Activated T-cell treated with anti-CD3 and anti-CD28 coated beads, Interleukin-2, amount 50 U/mL, for 24 hours (primary cell): ENCODE data around the gene PRDM10.
A peak's percentile ranks its signal among the peaks of the same experiment; 100 is the strongest.

Source experiments
- DNase-seq: peaks from one replicate; pipeline ENCODE4 v3.0.0-alpha.2; 2020
- H3K27ac Mint-ChIP-seq: 2 replicates; pipeline ENCODE4 v1.8.0; 2020; ENCODE audit warnings: mild to moderate bottlenecking, mixed read lengths
- H3K27me3 Mint-ChIP-seq: 2 replicates; pipeline ENCODE4 v1.8.0; 2020; ENCODE audit warnings: mixed read lengths
- H3K36me3 Mint-ChIP-seq: 2 replicates; pipeline ENCODE4 v1.8.0; 2020; ENCODE audit warnings: low read depth, mixed read lengths
- H3K4me1 Mint-ChIP-seq: 2 replicates; pipeline ENCODE4 v1.8.0; 2020; ENCODE audit warnings: low read depth, mixed read lengths
- H3K4me3 Mint-ChIP-seq: 2 replicates; pipeline ENCODE4 v1.8.0; 2020; ENCODE audit warnings: mild to moderate bottlenecking, moderate library complexity, mixed read lengths
- H3K9me3 Mint-ChIP-seq: 2 replicates; pipeline ENCODE4 v1.8.0; 2020; ENCODE audit warnings: mixed read lengths

PRDM10 gene

GRCh38 chr11:129998107-129998506, 4.5 kb downstream of the PRDM10 start:
- Mint-ChIP-seq H3K27me3 (no peaks in the 10 kb centered on the region), H3K4me3 (no peak overlapping the region), H3K4me1 (peaks cover 34% of the 10 kb centered on the region), H3K36me3 (peaks cover 35% of the 10 kb centered on the region), H3K27ac (no peak overlapping the region), H3K9me3 (no peaks in the 10 kb centered on the region)
- no peak for DNase-seq

- H3K4me1 Mint-ChIP-seq = peaks cover 37% of the 10 kb centered on the region
- no peaks in the 10 kb centered on the region for H3K27me3 Mint-ChIP-seq
- H3K36me3 Mint-ChIP-seq = peaks cover 32% of the 10 kb centered on the region
- no peak overlapping the region for H3K27ac Mint-ChIP-seq
- H3K9me3 Mint-ChIP-seq = no peaks in the 10 kb centered on the region
- DNase-seq = no peak
- no peak overlapping the region for H3K4me3 Mint-ChIP-seq
Observed at GRCh38 chr11:129997513-129997912, 5.1 kb downstream of the PRDM10 start.

GRCh38 chr11:129996113-129996870, 6.3 kb downstream of the PRDM10 start:
- H3K27ac Mint-ChIP-seq = no peak overlapping the region

DNA sequence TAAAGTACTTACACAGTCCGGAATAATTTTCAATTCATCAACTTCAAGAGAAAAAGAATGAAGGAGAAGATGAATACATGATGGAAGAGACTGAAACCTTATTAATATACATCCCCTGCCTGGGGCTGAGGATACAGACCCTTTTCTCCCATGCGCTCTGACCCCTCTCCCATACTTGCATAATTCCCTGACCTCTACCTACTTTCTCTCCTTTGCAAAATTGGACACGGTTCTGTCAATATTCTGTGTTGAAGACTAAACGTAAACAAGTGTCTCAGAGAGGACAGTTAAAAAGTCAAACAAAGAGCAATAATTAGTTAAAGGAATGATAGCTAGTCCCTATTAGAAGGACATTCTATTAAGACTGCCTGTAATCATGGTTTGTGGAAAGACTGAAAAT, 7.5 kb downstream of the PRDM10 start:
- H3K27ac Mint-ChIP-seq = no peak overlapping the region
- no peak for DNase-seq
- H3K4me1 Mint-ChIP-seq = peaks cover 30% of the 10 kb centered on the region
- no peaks in the 10 kb centered on the region for H3K27me3 Mint-ChIP-seq
- peaks cover 20% of the 10 kb centered on the region for H3K36me3 Mint-ChIP-seq
- H3K9me3 Mint-ChIP-seq = no peaks in the 10 kb centered on the region
- H3K4me3 Mint-ChIP-seq = no peak overlapping the region

More at GRCh38 chr11:129996113-129996870, 6.3 kb downstream of the PRDM10 start:
- Mint-ChIP-seq H3K9me3 (no peaks in the 10 kb centered on the region), H3K27me3 (no peaks in the 10 kb centered on the region), H3K4me1 (peaks cover 41% of the 10 kb centered on the region), H3K4me3 (no peak overlapping the region), H3K36me3 (peaks cover 28% of the 10 kb centered on the region)
- DNase-seq = no peak

DNA sequence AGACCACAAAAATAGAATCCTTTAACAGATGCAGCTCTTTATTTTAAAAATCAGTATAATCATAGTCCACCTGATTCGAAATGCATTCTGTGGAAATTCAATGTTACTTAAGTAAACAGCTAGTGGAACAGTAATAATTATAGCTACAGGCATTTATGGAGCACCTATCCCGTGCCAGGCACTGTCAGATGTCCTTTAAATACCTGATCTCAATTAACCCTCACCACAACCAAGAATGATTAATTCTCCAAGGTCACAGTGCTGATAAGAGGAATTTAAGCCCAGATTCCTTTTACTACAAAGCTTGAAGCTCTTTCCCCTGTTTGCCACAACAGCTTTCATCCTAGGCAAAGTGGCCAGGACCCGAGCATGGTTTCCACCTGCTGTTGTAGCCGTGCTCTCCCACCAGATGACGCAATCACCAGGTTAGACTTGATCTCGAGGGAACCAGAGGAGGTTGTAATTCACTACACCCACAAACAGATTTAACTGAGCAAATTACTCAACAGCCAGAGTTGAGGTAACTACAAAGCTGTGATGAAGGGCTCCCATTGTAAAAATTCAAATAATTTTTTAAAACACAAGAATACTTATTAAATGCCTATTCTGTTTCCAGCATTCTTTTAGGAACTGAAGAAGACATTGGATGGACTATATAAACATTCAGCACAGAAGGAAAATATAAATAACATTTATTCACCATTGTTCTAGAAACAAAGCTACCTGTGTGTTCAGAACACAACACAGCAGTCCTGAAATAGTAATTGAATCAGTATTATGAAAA, 10.3 kb downstream of the PRDM10 start:
- H3K4me1 Mint-ChIP-seq = peaks cover 15% of the 10 kb centered on the region
- H3K4me3 Mint-ChIP-seq = no peak overlapping the region
- peak; percentile 40 for DNase-seq
- peak overlapping the region; percentile 82 for H3K27ac Mint-ChIP-seq
- H3K9me3 Mint-ChIP-seq = no peaks in the 10 kb centered on the region
- H3K36me3 Mint-ChIP-seq = peaks cover 18% of the 10 kb centered on the region
- H3K27me3 Mint-ChIP-seq = no peaks in the 10 kb centered on the region

GRCh38 chr11:129989149-129989813, 13.4 kb downstream of the PRDM10 start:
- H3K4me1 Mint-ChIP-seq = peaks cover 11% of the 10 kb centered on the region
- H3K27ac Mint-ChIP-seq = no peak overlapping the region
- H3K4me3 Mint-ChIP-seq = no peak overlapping the region
- no peaks in the 10 kb centered on the region for H3K9me3 Mint-ChIP-seq
- DNase-seq = no peak
- H3K36me3 Mint-ChIP-seq = no peaks in the 10 kb centered on the region
- no peaks in the 10 kb centered on the region for H3K27me3 Mint-ChIP-seq

DNA sequence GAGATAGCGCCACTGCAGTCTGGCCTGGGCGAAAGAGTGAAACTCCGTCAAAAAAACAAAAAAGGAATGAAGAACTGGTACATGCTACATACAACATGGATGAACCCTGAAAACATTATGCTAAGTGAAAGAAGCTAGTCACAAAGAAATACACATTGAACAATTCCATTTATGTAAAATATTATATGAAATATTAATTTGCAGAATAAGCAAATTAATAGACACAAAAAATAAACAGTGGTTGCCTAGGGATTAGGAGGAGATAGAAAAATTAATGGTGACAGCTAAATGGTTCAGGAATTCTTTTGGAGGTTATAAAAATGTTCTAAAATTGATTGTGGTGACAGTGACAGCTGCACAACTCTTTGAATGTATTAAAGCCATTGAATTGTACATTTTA, 14.7 kb downstream of the PRDM10 start:
- Mint-ChIP-seq H3K27me3 (no peaks in the 10 kb centered on the region), H3K36me3 (no peaks in the 10 kb centered on the region), H3K4me3 (no peak overlapping the region), H3K27ac (no peak overlapping the region), H3K4me1 (peaks cover 8% of the 10 kb centered on the region), H3K9me3 (no peaks in the 10 kb centered on the region)
- no peak for DNase-seq

DNA sequence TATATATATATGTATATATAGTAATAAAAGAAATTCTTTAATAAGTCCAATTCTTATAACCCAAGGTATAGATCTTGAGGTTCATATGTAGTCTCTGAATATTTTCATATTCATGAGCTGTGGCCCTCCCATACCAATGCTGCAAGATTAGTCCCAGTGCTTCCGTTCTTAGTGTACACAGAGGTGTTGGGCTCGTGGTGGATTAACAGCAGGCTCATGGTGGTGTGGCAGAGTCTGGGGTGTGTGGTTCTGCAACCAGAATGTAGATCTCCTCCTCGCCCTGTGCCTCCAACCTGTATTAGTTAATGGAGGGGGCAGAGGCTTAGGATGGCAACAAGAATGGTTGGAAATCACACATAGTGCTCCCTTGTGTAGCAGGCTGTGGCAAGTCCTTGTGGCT, 16.8 kb downstream of the PRDM10 start:
- Mint-ChIP-seq H3K4me3 (no peak overlapping the region), H3K27me3 (no peaks in the 10 kb centered on the region), H3K36me3 (no peaks in the 10 kb centered on the region), H3K4me1 (no peaks in the 10 kb centered on the region), H3K9me3 (no peaks in the 10 kb centered on the region), H3K27ac (no peak overlapping the region)
- no peak for DNase-seq

GRCh38 chr11:129980086-129980485, 22.5 kb downstream of the PRDM10 start:
- Mint-ChIP-seq H3K9me3 (no peaks in the 10 kb centered on the region), H3K27me3 (no peaks in the 10 kb centered on the region), H3K27ac (no peak overlapping the region), H3K4me1 (peaks cover 4% of the 10 kb centered on the region), H3K4me3 (no peak overlapping the region), H3K36me3 (peaks cover 2% of the 10 kb centered on the region)
- DNase-seq = no peak

- peaks cover 2% of the 10 kb centered on the region for H3K36me3 Mint-ChIP-seq
- H3K27ac Mint-ChIP-seq = no peak overlapping the region
Observed at GRCh38 chr11:129979046-129979605, 23.5 kb downstream of the PRDM10 start.

GRCh38 chr11:129978447-129978846, 24.2 kb downstream of the PRDM10 start:
- Mint-ChIP-seq H3K4me1 (peaks cover 7% of the 10 kb centered on the region), H3K9me3 (no peaks in the 10 kb centered on the region), H3K27ac (no peak overlapping the region), H3K36me3 (peaks cover 2% of the 10 kb centered on the region), H3K4me3 (no peak overlapping the region), H3K27me3 (no peaks in the 10 kb centered on the region)
- DNase-seq = no peak

More at GRCh38 chr11:129979046-129979605, 23.5 kb downstream of the PRDM10 start:
- Mint-ChIP-seq H3K27me3 (no peaks in the 10 kb centered on the region), H3K4me1 (peaks cover 6% of the 10 kb centered on the region), H3K9me3 (no peaks in the 10 kb centered on the region), H3K4me3 (no peak overlapping the region)
- DNase-seq = no peak

DNA sequence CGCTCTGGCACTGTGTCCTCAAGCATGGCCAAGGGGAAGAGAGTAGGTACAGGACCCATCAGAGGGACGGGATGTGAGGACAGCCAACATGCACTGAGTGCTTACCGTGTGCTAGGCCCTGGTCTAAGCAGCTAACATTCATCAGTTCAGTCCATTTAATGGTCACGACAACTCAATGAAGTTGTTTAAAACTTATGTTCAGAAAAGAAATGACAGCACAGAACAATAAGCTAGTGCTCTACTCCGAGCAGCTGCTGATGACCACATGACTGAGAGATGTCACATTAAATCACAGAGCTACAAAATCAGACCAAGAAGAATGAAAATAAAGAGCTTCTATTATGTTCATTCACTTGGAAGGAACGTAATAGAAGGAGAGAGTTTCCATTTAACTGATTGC, 26.3 kb downstream of the PRDM10 start:
- Mint-ChIP-seq H3K9me3 (no peaks in the 10 kb centered on the region), H3K4me1 (peaks cover 10% of the 10 kb centered on the region), H3K27ac (no peak overlapping the region), H3K36me3 (peaks cover 2% of the 10 kb centered on the region), H3K4me3 (no peak overlapping the region), H3K27me3 (no peaks in the 10 kb centered on the region)
- DNase-seq = no peak

- Mint-ChIP-seq H3K27ac (no peak overlapping the region), H3K9me3 (no peaks in the 10 kb centered on the region), H3K27me3 (no peaks in the 10 kb centered on the region), H3K4me1 (peaks cover 11% of the 10 kb centered on the region), H3K36me3 (peaks cover 8% of the 10 kb centered on the region), H3K4me3 (no peak overlapping the region)
- no peak for DNase-seq
Observed at GRCh38 chr11:129975543-129975942, 27.1 kb downstream of the PRDM10 start.

- Mint-ChIP-seq H3K27ac (no peak overlapping the region), H3K9me3 (no peaks in the 10 kb centered on the region), H3K27me3 (no peaks in the 10 kb centered on the region), H3K4me3 (no peak overlapping the region), H3K36me3 (peaks cover 15% of the 10 kb centered on the region), H3K4me1 (peaks cover 10% of the 10 kb centered on the region)
- DNase-seq = no peak
Observed at GRCh38 chr11:129974672-129975071, 28.0 kb downstream of the PRDM10 start.
